ENCODE results near the gene PARN.
"Not testable (repeated sequence)": the region's sequence is repeated elsewhere in the genome, so short reads cannot be mapped to it uniquely, and the experiment has no call there.

PARN gene

GRCh38 chr16:14409563-14409962 is 220.5 kb downstream of the PARN start:
- no peaks in the 10 kb centered on the region for H3K9me3 Mint-ChIP-seq

GRCh38 chr16:14407786-14408399 is 222.2 kb downstream of the PARN start:
- ATAC-seq (replicated peaks) (no peak), DNase-seq (no peak)
- Mint-ChIP-seq H3K9me3 (no peaks in the 10 kb centered on the region), H3K36me3 (peaks cover 0 to 4% of the 10 kb centered on the region in 2 donors), H3K4me1 (peaks cover 0 to 8% of the 10 kb centered on the region in 2 donors), H3K27me3 (peaks cover 0 to 6% of the 10 kb centered on the region in 2 donors), H3K27ac (peak overlapping the region; percentile 22), H3K4me3 (no peak overlapping the region)

More at GRCh38 chr16:14409563-14409962, 220.5 kb downstream of the PARN start:
- DNase-seq (no peak), ATAC-seq (replicated peaks) (no peak)
- Mint-ChIP-seq H3K27ac (no peak overlapping the region), H3K36me3 (peaks cover 0 to 2% of the 10 kb centered on the region in 2 donors), H3K4me3 (no peak overlapping the region), H3K4me1 (peaks cover 0 to 8% of the 10 kb centered on the region in 2 donors), H3K27me3 (no peaks in the 10 kb centered on the region)

- Mint-ChIP-seq H3K9me3 (no peaks in the 10 kb centered on the region), H3K4me3 (no peak overlapping the region), H3K4me1 (peaks cover 0 to 8% of the 10 kb centered on the region in 2 donors), H3K36me3 (peaks cover 0 to 4% of the 10 kb centered on the region in 2 donors), H3K27ac (peak overlapping the region; percentile 47), H3K27me3 (peaks cover 0 to 6% of the 10 kb centered on the region in 2 donors)
- ATAC-seq (replicated peaks), result peak; percentile 57 to 85
- peak; percentile 20 for DNase-seq
These were observed 224.2 kb downstream of the PARN start for GRCh38 chr16:14405611-14406537.

- H3K9me3 Mint-ChIP-seq; DNase-seq; H3K4me3 Mint-ChIP-seq; ATAC-seq (replicated peaks); H3K36me3 Mint-ChIP-seq; H3K27ac Mint-ChIP-seq: not testable (repeated sequence)
- Mint-ChIP-seq H3K4me1 (peaks cover 0 to 11% of the 10 kb centered on the region in 2 donors), H3K27me3 (peaks cover 5 to 12% of the 10 kb centered on the region in 2 donors)
These were observed 227.1 kb downstream of the PARN start for GRCh38 chr16:14403001-14403389.

- not testable (repeated sequence) for H3K4me3 Mint-ChIP-seq; H3K36me3 Mint-ChIP-seq; H3K9me3 Mint-ChIP-seq; H3K27ac Mint-ChIP-seq; ATAC-seq (replicated peaks); DNase-seq
- H3K27me3 Mint-ChIP-seq, result peaks cover 5 to 12% of the 10 kb centered on the region in 2 donors
- peaks cover 0 to 11% of the 10 kb centered on the region in 2 donors for H3K4me1 Mint-ChIP-seq
These were observed 227.7 kb downstream of the PARN start for GRCh38 chr16:14402114-14403000.

- not testable (repeated sequence) for H3K9me3 Mint-ChIP-seq; H3K4me3 Mint-ChIP-seq; H3K27ac Mint-ChIP-seq; H3K4me1 Mint-ChIP-seq; ATAC-seq (replicated peaks); H3K36me3 Mint-ChIP-seq; DNase-seq
- H3K27me3 Mint-ChIP-seq, result peaks cover 5 to 12% of the 10 kb centered on the region in 2 donors
These were observed 228.4 kb downstream of the PARN start for GRCh38 chr16:14401711-14402061.

- not testable (repeated sequence) for H3K27ac Mint-ChIP-seq; H3K4me1 Mint-ChIP-seq; H3K4me3 Mint-ChIP-seq; H3K36me3 Mint-ChIP-seq; ATAC-seq (replicated peaks); H3K9me3 Mint-ChIP-seq; DNase-seq
- peaks cover 5 to 12% of the 10 kb centered on the region in 2 donors for H3K27me3 Mint-ChIP-seq
These were observed 228.9 kb downstream of the PARN start for GRCh38 chr16:14400978-14401710.

GRCh38 chr16:14400285-14400977 is 229.6 kb downstream of the PARN start:
- peaks cover 5 to 12% of the 10 kb centered on the region in 2 donors for H3K27me3 Mint-ChIP-seq
- peaks cover 0 to 2% of the 10 kb centered on the region in 2 donors for H3K36me3 Mint-ChIP-seq
- H3K9me3 Mint-ChIP-seq, result no peaks in the 10 kb centered on the region
- ATAC-seq (replicated peaks) (no peak), DNase-seq (no peak)
- H3K4me1 Mint-ChIP-seq, result peaks cover 0 to 6% of the 10 kb centered on the region in 2 donors
- H3K27ac Mint-ChIP-seq, result no peak overlapping the region
- H3K4me3 Mint-ChIP-seq, result no peak overlapping the region

- H3K27me3 Mint-ChIP-seq, result peaks cover 5 to 12% of the 10 kb centered on the region in 2 donors
- no peak for DNase-seq
- peaks cover 0 to 2% of the 10 kb centered on the region in 2 donors for H3K36me3 Mint-ChIP-seq
- peak overlapping the region; percentile 51 for H3K27ac Mint-ChIP-seq
- no peak overlapping the region for H3K4me3 Mint-ChIP-seq
- H3K4me1 Mint-ChIP-seq, result peaks cover 0 to 3% of the 10 kb centered on the region in 2 donors
- no peaks in the 10 kb centered on the region for H3K9me3 Mint-ChIP-seq
- peak in 1 of 2 donors; percentile 82 for ATAC-seq (replicated peaks)
These were observed 230.4 kb downstream of the PARN start for GRCh38 chr16:14399378-14400284.

- H3K36me3 Mint-ChIP-seq, result no peaks in the 10 kb centered on the region
- no peak for ATAC-seq (replicated peaks)
- peaks cover 5 to 7% of the 10 kb centered on the region in 2 donors for H3K27me3 Mint-ChIP-seq
- no peak for DNase-seq
- H3K4me1 Mint-ChIP-seq, result peaks cover 0 to 3% of the 10 kb centered on the region in 2 donors
- H3K9me3 Mint-ChIP-seq, result no peaks in the 10 kb centered on the region
- H3K4me3 Mint-ChIP-seq, result no peak overlapping the region
- H3K27ac Mint-ChIP-seq, result no peak overlapping the region
These were observed 231.9 kb downstream of the PARN start for GRCh38 chr16:14398014-14398717.

- H3K27ac Mint-ChIP-seq; ATAC-seq (replicated peaks); H3K27me3 Mint-ChIP-seq; H3K36me3 Mint-ChIP-seq; H3K9me3 Mint-ChIP-seq; H3K4me1 Mint-ChIP-seq; DNase-seq; H3K4me3 Mint-ChIP-seq: not testable (repeated sequence)
These were observed 234.3 kb downstream of the PARN start for GRCh38 chr16:14395710-14396304.

All from stimulated activated naive B cell treated with anti-CD40 and anti-IgM and Interleukin-4, amounts not matched to agents 10 μg/mL and 1 μg/mL and 100 μg/mL, for 72 hours (primary cell).